ENCODE measurements around the gene FAM177B. TPM values are rescaled to one million over a fixed set of nuclear protein-coding genes. Genes with fewer than 3 reads are reported as not detected.

Gene FAM177B
- total RNA-seq, 3 donors from 2014 or later, result 4.1 to 11.6 (median 9.7) TPM

DNA sequence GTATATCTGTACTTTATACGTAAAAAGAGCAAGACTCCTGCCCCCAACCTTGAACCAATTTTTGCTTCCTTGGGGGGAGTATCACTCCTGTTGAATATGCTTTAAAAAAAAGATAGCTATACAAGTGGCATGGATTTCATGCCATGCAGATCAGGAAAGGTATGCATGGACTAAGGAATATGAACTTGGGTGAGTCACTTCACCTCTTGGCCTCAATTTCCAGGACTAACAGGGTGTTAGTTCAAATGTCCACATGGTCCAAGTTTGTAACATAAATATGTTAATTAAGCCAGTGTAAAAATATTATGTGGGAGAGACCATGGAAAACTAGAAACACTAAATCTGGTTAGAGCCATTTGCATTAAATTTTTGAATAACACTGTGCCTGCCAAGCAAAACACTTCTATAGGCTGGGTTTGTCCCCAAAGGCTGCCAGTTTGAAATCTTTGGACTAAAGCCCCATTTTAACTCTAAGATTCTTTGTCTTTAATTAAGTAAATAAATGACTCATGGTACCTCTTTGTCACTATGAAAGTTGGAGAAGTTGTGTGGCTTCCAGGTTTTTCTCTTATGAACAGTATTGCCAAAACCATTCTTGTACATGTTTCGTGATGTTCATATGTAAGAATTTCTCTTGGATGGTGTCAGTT lies 33.1 kb downstream of the FAM177B start:
- DNase-seq, result no peak
- no peaks in the 10 kb centered on the region for H3K36me3 ChIP-seq (ENCODE audit: low read depth)
- no peaks in the 10 kb centered on the region for H3K4me1 ChIP-seq (ENCODE audit: low read depth)
- H3K4me3 ChIP-seq, result no peak overlapping the region
- TF ChIP-seq, protein P1, sequence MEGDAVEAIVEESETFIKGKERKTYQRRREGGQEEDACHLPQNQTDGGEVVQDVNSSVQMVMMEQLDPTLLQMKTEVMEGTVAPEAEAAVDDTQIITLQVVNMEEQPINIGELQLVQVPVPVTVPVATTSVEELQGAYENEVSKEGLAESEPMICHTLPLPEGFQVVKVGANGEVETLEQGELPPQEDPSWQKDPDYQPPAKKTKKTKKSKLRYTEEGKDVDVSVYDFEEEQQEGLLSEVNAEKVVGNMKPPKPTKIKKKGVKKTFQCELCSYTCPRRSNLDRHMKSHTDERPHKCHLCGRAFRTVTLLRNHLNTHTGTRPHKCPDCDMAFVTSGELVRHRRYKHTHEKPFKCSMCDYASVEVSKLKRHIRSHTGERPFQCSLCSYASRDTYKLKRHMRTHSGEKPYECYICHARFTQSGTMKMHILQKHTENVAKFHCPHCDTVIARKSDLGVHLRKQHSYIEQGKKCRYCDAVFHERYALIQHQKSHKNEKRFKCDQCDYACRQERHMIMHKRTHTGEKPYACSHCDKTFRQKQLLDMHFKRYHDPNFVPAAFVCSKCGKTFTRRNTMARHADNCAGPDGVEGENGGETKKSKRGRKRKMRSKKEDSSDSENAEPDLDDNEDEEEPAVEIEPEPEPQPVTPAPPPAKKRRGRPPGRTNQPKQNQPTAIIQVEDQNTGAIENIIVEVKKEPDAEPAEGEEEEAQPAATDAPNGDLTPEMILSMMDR (IDR thresholded peaks at IDR 0.05), result no peak
- peaks cover 12% of the 10 kb centered on the region for H3K9me3 ChIP-seq
- ATAC-seq, result no peak
- intact Hi-C loops (cut with DNase I, micrococcal nuclease), result no loop called here

DNA sequence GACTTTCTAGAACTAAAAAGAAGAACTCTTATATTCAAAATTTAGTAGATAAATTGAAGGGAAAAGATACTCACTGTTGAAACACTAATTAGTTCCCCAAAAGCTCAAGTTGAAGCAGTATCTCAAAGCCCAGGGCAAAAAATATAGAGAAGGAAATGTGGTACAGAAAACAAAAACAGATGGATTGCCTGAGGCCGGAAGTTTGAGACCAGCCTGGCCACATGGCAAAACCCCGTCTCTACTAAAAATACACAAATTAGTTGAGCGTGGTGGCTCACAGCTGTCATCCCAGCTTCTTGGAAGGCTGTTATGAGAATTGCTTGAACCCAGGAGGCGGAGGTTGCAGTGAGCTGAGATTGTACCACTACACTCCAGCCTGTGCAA lies 36.0 kb downstream of the FAM177B start:
- intact Hi-C loops (cut with DNase I, micrococcal nuclease), result no loop called here
- ATAC-seq, result peak; percentile 59

DNA sequence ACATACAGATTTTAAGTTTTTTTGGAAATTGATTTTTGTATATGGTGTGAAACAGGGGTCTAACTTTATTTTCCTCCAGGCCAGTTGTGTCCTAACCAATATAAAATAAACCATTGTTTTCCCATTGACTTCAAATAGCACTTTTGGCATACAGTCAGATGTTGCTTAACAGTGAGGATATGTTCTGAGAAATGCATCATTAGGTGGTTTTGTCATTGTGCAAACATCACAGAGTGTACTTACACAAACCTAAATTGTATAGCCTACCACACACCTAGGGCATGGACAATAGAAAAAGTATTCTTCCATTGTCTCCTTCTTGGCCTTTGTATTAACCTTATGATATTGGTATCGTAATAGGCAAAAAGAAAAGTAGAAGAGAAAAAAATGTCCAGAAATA lies 40.5 kb downstream of the FAM177B start:
- Histone ChIP-seq H3K4me1 (ENCODE audit: low read depth) (no peaks in the 10 kb centered on the region), H3K9me3 (no peaks in the 10 kb centered on the region), H3K36me3 (ENCODE audit: low read depth) (no peaks in the 10 kb centered on the region), H3K4me3 (no peak overlapping the region)
- DNase-seq (no peak), ATAC-seq (no peak)
- TF ChIP-seq, protein P1 (IDR thresholded peaks at IDR 0.05), result no peak
- intact Hi-C loops (cut with DNase I, micrococcal nuclease), result no loop called here

More for the DNA sequence above, 36.0 kb downstream of the FAM177B start:
- Histone ChIP-seq H3K36me3 (ENCODE audit: low read depth) (no peaks in the 10 kb centered on the region), H3K4me3 (no peak overlapping the region), H3K4me1 (ENCODE audit: low read depth) (no peaks in the 10 kb centered on the region), H3K9me3 (peaks cover 12% of the 10 kb centered on the region)
- peak in 1 of 3 donors; percentile 15 for DNase-seq
- TF ChIP-seq, protein P1 (IDR thresholded peaks at IDR 0.05), result no peak

DNA sequence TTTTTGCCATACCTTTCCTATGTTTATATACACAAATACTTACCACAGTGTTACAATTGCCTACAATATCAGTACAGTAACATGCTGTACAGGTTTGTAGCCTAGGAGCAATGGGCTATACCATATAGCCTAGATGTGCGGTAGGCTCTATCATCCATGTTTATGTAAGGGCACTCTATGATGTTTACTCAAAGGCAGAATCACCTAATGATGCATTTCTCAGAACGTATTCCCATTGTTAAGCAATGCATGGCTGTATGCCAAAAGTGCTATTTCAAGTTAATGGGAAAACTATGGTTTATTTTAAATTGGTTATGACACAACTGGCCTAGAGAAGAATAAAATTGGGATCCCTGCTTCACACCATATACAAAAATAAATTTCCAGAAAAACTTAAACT lies 41.0 kb downstream of the FAM177B start:
- H3K4me1 ChIP-seq (ENCODE audit: low read depth), result no peaks in the 10 kb centered on the region
- no peaks in the 10 kb centered on the region for H3K9me3 ChIP-seq
- TF ChIP-seq, protein P1 (IDR thresholded peaks at IDR 0.05), result no peak
- no peaks in the 10 kb centered on the region for H3K36me3 ChIP-seq (ENCODE audit: low read depth)
- no peak overlapping the region for H3K4me3 ChIP-seq
- intact Hi-C loops (cut with DNase I, micrococcal nuclease), result no loop called here
- ATAC-seq (no peak), DNase-seq (no peak)

DNA sequence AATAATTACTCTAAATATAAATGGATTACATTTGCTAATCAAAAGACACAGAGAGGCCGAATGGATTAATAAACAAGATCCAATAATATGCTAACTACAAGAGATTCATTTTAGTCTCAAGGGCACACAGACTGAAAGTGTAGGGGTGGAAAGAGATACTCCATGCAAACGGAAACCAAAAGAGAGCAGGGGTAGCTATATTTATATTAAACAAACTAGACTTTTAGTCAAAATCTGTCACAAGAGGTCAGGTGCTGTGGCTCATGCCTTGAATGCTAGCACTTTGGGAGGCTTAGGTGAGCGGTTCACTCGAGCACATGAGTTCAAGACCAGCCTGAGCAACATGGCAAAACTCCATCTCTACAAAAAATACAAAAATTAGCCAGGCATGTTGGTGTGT lies 44.2 kb downstream of the FAM177B start:
- ATAC-seq, result no peak
- Histone ChIP-seq H3K4me3 (no peak overlapping the region), H3K36me3 (ENCODE audit: low read depth) (no peaks in the 10 kb centered on the region), H3K9me3 (no peaks in the 10 kb centered on the region), H3K4me1 (ENCODE audit: low read depth) (no peaks in the 10 kb centered on the region)
- TF ChIP-seq, protein P1 (IDR thresholded peaks at IDR 0.05), result no peak
- intact Hi-C loops (cut with DNase I, micrococcal nuclease), result no loop called here
- DNase-seq, result no peak

DNA sequence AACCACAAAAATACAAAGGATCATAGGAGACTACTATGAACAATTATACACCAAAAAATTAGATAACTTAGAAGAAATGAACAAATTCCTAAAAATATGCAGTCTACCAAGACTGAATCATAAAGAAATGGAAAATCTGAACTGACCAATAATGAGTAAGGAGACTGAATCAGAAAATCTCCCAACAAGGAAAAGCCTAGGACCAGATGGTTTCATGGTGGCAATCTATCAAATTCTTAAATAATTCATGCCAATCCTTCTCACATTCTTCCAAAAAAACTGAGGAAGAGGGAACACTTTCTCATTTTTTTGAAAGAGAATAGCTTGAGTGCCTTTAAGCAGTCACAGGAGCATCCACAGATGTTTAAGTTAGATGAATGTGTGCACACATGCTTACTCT lies 46.0 kb downstream of the FAM177B start:
- no peak for ATAC-seq

More for the DNA sequence above, 46.0 kb downstream of the FAM177B start:
- H3K36me3 ChIP-seq (ENCODE audit: low read depth), result no peaks in the 10 kb centered on the region
- DNase-seq, result no peak
- H3K9me3 ChIP-seq, result no peaks in the 10 kb centered on the region
- TF ChIP-seq, protein P1 (IDR thresholded peaks at IDR 0.05), result no peak
- H3K4me1 ChIP-seq (ENCODE audit: low read depth), result no peaks in the 10 kb centered on the region
- intact Hi-C loops (cut with DNase I, micrococcal nuclease), result no loop called here
- H3K4me3 ChIP-seq, result no peak overlapping the region
